ENCODE data around the gene CLSTN2.
"Not testable (repeated sequence)": the region's sequence is repeated elsewhere in the genome, so short reads cannot be mapped to it uniquely, and the experiment has no call there.

The CLSTN2 gene

GRCh38 chr3:140423146-140423545, 488.2 kb downstream of the CLSTN2 start:
- POLR2A ChIA-PET: no interaction called here
- DNase-seq (ENCODE audit: extremely low spot score): no peak
- CTCF ChIA-PET: interaction anchor here (1.6 kb wide), 1 partner anchor 9 kb away, joined by 6 read pairs; no protein-coding TSS in a partner anchor
- TF ChIP-seq, protein P1, sequence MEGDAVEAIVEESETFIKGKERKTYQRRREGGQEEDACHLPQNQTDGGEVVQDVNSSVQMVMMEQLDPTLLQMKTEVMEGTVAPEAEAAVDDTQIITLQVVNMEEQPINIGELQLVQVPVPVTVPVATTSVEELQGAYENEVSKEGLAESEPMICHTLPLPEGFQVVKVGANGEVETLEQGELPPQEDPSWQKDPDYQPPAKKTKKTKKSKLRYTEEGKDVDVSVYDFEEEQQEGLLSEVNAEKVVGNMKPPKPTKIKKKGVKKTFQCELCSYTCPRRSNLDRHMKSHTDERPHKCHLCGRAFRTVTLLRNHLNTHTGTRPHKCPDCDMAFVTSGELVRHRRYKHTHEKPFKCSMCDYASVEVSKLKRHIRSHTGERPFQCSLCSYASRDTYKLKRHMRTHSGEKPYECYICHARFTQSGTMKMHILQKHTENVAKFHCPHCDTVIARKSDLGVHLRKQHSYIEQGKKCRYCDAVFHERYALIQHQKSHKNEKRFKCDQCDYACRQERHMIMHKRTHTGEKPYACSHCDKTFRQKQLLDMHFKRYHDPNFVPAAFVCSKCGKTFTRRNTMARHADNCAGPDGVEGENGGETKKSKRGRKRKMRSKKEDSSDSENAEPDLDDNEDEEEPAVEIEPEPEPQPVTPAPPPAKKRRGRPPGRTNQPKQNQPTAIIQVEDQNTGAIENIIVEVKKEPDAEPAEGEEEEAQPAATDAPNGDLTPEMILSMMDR (IDR thresholded peaks at IDR 0.05; ENCODE audit: control extremely low read depth, extremely low read depth, low read depth, missing control alignments): no peak

GRCh38 chr3:140423574-140423973, 488.6 kb downstream of the CLSTN2 start:
- DNase-seq (ENCODE audit: extremely low spot score); POLR2A ChIA-PET; CTCF ChIA-PET: not testable (repeated sequence)

DNA sequence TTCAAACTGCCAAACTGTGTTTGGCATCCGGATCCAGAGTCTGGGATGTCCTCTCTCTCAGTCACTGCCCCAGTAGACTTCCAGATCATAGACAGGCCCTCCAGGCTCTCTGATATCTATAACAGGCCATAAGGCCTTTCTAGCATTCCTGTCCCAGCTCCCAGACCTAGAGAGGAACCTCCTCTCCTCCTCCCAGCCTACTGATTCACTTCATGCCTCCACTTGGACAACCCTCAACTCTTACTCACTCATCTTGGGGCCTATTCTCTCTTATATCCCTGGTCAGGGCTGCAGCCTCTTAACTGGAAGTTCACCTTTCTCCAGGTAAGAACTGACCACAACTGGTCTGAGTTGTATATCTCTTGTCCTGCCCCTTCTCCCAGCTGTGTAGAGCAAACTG, 489.2 kb downstream of the CLSTN2 start:
- DNase-seq (ENCODE audit: extremely low spot score): no peak
- ChIA-PET CTCF (no interaction called here), POLR2A (no interaction called here)
- TF ChIP-seq, protein P1 (IDR thresholded peaks at IDR 0.05; ENCODE audit: control extremely low read depth, extremely low read depth, low read depth, missing control alignments): no peak

DNA sequence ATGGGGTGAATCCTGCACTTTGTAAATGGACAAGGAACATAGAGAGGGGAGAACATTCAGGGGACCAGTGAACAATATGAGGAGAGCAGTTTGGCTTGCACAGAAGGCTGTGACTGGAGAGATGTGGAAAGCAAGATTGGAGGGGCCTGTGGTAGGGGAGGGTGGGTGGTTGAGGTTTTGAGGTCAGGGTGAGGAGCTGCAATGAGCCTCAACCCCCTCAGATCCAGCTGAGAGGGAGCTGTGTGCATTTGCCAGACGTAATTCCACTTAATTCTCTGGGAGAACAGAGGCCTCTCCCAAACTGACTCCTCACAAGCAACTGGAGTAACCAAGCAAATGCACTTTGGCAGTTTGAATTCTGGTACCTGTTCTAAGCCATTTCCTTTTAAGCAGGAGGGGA, 489.7 kb downstream of the CLSTN2 start:
- TF ChIP-seq, protein P1 (IDR thresholded peaks at IDR 0.05; ENCODE audit: control extremely low read depth, extremely low read depth, low read depth, missing control alignments): no peak
- CTCF ChIA-PET: interaction anchor here (1.2 kb wide), 1 partner anchor 9 kb away, joined by 3 read pairs; no protein-coding TSS in a partner anchor
- DNase-seq (ENCODE audit: extremely low spot score): no peak
- POLR2A ChIA-PET: no interaction called here

GRCh38 chr3:140427786-140428185, 492.8 kb downstream of the CLSTN2 start:
- ChIA-PET CTCF (no interaction called here), POLR2A (no interaction called here)
- TF ChIP-seq, protein P1 (IDR thresholded peaks at IDR 0.05; ENCODE audit: control extremely low read depth, extremely low read depth, low read depth, missing control alignments): no peak
- DNase-seq (ENCODE audit: extremely low spot score): no peak

GRCh38 chr3:140428380-140428779, 493.4 kb downstream of the CLSTN2 start:
- POLR2A ChIA-PET: no interaction called here
- TF ChIP-seq, protein P1 (IDR thresholded peaks at IDR 0.05; ENCODE audit: control extremely low read depth, extremely low read depth, low read depth, missing control alignments): no peak
- no peak for DNase-seq (ENCODE audit: extremely low spot score)
- CTCF ChIA-PET: no interaction called here

DNA sequence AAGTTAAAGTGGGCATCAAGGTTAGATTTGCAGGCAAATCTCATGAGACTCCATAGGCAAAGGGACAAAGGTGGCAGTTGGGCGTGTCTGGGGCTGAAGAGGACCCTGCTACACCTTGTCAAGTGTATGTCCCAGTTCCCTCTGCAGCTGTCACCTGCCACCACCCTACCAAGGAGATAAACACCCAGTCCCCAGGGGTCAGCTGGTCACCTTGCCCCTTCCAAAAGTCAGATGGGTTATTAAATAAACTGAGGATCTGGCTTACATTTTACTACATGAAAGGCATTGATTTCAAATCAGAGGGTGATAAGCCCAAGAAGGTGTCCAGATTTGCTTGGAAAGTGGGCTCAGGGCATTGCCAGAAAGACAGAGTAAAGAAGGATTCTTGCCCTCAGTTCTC, 494.8 kb downstream of the CLSTN2 start:
- POLR2A ChIA-PET: no interaction called here

More for the DNA sequence above, 494.8 kb downstream of the CLSTN2 start:
- CTCF ChIA-PET: no interaction called here
- no peak for DNase-seq (ENCODE audit: extremely low spot score)
- TF ChIP-seq, protein P1 (IDR thresholded peaks at IDR 0.05; ENCODE audit: control extremely low read depth, extremely low read depth, low read depth, missing control alignments): no peak
